GM10847 (cell line): Measurements from ENCODE around the gene KLK3.

ENCODE experiments used
- POLR2A ChIP-seq: IDR thresholded peaks from 2 replicates; pipeline ENCODE4 v1.6.1; 2011; ENCODE audit not compliant: insufficient read length; ENCODE audit errors: extremely low read depth

Gene KLK3

DNA sequence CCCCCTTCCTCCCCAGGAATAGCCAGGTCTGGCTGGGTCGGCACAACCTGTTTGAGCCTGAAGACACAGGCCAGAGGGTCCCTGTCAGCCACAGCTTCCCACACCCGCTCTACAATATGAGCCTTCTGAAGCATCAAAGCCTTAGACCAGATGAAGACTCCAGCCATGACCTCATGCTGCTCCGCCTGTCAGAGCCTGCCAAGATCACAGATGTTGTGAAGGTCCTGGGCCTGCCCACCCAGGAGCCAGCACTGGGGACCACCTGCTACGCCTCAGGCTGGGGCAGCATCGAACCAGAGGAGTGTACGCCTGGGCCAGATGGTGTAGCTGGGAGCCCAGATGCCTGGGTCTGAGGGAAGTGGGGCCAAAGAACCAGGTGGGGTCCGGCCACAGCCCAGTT lies 21.7 kb downstream of the KLK3 start:
- TF ChIP-seq POLR2A: no peak

DNA sequence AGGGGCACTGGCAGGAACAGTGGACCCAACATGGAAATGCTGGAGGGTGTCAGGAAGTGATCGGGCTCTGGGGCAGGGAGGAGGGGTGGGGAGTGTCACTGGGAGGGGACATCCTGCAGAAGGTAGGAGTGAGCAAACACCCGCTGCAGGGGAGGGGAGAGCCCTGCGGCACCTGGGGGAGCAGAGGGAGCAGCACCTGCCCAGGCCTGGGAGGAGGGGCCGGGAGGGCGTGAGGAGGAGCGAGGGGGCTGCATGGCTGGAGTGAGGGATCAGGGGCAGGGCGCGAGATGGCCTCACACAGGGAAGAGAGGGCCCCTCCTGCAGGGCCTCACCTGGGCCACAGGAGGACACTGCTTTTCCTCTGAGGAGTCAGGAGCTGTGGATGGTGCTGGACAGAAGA lies 22.6 kb downstream of the KLK3 start:
- no peak for TF ChIP-seq POLR2A

DNA sequence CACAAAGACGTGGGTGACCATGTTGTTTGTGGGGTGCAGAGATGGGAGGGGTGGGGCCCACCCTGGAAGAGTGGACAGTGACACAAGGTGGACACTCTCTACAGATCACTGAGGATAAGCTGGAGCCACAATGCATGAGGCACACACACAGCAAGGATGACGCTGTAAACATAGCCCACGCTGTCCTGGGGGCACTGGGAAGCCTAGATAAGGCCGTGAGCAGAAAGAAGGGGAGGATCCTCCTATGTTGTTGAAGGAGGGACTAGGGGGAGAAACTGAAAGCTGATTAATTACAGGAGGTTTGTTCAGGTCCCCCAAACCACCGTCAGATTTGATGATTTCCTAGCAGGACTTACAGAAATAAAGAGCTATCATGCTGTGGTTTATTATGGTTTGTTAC lies 24.1 kb downstream of the KLK3 start:
- TF ChIP-seq POLR2A: no peak

DNA sequence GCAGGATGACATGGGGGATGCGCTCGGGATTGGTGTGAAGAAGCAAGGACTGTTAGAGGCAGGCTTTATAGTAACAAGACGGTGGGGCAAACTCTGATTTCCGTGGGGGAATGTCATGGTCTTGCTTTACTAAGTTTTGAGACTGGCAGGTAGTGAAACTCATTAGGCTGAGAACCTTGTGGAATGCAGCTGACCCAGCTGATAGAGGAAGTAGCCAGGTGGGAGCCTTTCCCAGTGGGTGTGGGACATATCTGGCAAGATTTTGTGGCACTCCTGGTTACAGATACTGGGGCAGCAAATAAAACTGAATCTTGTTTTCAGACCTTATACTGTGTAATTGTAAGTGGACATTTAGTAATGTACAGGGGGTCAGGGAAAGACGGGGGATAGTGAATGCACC lies 25.5 kb downstream of the KLK3 start:
- no peak for TF ChIP-seq POLR2A

DNA sequence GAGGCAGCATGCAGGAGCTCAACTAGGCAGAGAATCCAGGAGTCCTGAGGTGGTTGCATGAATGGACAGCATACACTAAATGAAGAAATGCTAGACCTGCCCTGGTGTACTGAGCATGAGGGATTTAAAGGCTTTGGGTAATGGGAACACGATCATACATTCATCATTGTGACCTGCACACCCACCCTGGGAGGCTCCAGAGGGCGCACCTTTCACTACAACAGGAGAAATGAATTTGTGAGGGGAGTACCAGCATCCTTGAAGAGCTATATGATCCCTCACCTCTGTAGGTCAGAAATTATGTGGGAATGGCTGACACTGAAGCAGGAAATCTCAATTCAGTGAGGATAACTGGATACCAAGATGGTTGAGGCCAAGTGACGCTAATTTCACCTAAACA lies 27.5 kb downstream of the KLK3 start:
- TF ChIP-seq POLR2A: no peak

DNA sequence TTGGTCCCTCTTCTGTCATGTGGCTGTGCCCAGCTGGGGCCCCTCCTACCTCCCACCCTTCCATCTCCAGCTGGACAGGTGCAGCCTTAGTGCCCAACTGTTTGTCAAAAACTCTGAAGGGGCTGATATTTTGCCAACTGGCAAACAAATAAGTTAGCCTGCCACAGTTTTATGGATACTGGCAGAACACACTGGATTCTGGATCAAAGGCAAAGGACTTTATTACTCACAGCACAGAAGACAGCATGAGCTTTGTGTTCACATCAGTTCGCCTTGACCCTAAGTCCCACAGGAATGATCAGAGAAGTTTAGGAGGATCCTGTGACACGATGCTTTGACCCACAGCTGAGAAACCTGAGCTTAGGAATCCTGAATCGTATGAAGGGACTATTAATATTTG lies 34.9 kb downstream of the KLK3 start:
- no peak for TF ChIP-seq POLR2A

DNA sequence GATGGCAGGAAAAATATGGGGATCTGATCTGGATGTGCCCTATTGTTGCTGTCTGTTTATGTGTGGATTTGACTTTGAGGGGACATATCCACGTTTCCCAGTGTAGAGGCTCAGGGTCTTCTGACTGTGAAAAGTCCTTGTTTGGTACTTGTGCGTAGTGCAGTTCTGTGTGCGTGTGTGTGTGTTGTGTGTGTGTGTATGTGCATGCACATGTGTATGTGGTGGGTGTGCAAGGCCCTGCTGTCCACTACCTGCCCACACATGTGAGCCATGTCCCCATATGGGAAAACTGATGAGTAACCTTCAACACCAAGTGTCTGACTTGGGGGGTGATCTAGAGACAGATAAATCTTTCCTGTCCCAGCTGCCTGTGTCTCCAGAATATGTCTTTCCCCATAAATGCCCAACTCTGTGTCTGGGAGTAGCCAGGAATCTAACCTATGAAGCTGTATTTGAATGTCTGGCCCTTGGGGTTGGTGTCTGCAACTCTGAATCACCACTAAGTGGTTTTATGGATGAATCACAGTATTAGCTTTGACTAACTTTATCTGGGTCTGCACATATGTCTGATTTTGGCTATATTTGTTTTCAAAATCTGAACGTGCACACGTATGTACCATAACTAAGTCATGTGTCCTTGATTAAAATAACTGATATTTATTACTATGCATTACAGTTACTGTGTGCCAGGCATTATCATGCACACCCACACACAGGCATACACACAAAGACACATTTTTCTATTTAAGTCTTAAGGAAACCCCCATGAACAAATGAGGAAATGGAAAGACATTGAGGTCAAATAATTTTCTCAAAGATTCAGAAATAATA lies 35.9 kb downstream of the KLK3 start:
- TF ChIP-seq POLR2A: no peak

DNA sequence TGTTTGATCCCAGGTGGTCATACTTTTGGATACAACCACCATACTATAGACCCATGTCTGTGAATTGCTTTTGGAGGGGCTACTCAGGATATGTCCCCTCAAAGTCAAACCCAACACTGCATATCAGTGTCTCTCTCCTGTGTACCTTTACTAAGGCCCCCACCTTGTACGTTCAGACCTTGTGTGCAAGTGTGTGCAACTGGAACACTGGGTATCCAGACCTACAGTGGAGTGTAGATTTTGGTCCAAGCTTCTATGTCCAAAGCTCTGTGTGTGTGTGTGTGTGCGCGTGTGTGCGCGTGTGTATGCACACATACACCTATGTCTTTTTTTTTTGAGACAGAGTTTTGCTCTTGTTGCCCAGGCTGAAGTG lies 36.5 kb downstream of the KLK3 start:
- no peak for TF ChIP-seq POLR2A

DNA sequence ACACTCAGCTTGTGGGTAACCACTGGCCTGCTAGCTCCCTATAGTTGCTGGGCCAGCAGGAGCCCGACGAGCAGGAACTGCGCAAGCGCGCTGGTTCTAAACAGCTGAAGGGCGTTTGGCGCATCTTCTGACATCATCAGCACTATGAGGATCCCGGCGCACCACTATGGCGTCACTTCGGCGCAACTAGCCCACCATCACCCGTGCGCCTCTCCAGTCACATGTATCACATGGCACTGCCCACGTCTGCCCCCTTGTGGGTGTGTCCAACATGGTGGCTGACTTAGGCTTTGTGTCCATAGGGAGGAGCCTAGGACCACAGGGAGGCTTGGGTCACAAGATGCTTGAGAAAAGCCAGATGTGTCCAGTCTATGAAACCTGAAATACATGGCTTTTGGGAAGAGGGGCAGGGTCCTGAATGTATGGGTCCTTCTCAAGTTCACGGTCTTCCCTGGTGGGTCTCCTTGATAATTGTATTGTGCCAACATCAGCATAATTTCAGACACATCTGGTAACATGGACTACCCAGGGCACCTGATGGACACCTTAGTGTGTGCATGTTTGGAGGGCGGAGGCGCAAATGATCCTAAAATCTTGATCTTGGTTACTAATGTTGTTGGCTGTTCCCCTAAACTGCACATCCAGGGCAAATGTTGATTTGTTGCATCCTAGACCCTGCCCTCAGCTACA lies 38.5 kb downstream of the KLK3 start:
- no peak for TF ChIP-seq POLR2A

DNA sequence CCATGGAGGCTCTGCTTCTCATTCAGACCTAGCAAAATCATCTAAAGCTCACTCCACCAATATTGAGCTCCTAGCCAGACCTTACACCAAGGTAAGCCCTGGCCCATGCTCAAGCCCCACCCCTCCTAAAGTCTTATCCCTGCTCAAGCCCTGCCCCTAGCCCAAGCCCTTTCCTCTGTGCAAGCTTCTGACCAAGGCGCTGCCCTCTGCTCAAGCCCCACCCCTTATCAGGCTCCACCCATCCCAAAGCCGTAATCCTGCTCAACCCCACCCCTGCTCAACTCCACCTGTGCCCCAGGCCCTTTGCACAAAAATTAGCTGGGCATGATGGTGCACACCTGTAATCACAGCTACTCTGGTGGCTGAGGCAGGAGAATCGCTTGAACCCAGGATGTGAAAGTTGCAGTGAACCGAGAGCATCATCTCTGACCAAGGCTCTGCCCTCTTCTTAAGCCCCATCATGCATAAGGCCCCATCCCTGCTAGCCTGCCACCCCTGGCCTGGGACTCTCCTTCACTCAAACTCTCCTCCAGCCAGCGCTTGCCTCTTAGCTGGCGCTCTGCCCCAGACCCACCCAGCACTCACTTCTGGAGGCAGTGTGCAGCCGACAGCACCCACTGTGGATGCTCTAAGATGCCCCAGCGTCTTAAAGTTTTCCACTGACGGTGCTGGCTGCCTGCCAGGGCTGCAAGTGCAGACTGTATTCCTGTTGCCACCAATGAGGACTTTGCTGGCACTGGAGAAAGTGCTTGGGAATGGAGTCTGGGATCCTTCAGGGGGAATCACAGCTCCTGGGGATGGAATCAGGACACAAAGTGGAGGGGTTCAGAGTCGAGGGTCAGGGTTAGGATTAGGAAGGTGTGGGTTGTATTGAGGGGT lies 40.0 kb downstream of the KLK3 start:
- TF ChIP-seq POLR2A: no peak

DNA sequence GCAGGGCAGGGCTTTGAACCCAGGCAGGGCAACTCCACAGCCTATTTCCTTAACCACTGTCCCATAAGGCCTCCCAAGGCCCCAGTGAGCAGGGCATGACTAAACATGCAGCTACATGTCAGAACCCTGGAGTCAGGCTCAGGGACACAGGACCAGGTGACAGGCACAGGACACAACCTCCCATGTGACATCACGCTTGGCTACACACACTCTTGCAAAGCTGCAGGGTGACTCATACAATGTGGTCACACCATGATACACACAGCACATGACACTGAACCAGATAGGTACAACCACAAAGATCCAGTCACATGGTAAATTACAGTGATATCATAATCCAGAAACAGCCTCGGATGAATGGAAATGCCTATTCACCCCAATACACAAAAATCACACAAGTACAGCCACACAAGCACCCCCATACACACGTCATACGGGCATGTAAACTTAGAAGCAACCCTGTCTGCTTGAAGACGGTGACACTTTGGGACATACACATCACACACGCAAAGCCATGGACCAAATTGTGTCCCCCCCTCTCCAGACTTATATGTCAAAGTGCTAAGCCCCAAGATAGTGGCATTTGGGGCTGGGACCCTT lies 42.0 kb downstream of the KLK3 start:
- no peak for TF ChIP-seq POLR2A

DNA sequence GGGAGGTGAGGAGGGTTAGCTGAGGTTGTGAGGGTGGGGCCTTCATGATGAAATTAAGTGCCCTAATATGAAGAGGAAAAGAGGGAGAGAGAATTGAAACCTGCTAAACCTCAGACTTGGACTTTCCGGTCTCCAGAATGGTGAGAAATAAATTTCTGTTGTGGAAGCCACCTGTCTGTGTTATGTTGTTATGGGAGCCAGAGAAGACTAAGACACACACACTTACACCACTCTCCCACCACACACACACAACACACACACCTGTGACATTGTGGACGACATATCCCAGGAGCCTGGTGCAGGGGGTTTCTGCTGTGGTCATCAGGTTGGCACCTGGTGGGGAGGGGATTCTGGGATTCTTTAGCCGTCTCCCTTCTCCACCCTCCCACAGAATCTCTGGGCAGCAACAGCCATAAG lies 42.5 kb downstream of the KLK3 start:
- no peak for TF ChIP-seq POLR2A

DNA sequence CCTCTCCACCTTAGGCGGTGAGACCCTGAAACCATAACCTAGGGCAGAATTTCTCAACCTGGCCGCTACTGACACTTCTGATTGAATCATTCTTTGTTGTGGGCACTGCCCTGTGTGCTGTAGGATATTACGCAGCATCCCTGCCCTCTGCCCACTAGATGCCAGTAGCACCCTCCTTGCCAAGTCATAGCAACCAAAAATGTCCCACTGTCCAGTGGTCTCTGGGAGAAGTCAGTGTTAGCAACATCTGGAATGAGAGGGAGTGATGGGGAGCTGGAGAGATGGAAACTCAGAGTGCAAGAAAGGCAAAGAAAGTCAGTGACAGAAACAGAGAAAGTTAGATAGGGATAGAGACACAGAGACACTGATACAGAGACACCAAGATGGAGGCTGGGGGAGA lies 42.9 kb downstream of the KLK3 start:
- TF ChIP-seq POLR2A: no peak

DNA sequence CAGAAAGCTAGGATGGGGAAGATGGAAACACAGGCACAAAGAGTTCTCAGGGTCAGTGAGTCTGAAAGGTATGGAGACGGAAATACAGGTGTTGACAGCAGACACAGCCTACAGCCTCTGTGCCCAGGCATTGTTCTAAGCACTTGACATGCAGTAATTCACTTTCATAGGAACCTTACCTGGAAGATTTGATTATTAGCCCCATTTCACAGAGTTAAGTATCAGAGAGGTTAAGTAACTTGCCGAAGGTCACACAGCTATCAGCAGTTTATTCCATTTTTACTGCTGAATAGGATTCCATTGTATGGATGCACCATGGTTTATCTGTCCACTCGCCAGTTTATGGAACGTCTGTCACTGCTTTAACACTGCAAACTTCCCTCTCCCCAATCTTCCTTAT lies 43.3 kb downstream of the KLK3 start:
- TF ChIP-seq POLR2A: no peak

DNA sequence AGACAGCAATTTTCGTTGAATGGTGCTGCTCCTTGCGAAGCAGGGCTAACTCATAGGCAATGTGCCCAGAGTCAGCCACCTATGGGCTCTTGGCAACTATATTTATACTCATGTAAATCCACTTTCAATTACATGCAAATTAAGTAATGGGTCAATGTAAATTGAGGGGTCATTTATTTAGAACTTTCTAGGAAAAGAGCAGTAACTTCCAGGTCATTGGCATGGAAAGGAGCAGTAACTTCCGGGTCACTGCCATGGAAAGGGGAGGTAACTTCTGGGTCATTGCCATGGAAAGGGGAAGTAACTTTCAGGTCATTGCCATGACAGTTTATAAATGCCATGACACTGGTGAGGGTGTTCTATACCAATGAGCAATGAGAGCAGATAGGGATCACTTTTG lies 44.9 kb downstream of the KLK3 start:
- TF ChIP-seq POLR2A: no peak

DNA sequence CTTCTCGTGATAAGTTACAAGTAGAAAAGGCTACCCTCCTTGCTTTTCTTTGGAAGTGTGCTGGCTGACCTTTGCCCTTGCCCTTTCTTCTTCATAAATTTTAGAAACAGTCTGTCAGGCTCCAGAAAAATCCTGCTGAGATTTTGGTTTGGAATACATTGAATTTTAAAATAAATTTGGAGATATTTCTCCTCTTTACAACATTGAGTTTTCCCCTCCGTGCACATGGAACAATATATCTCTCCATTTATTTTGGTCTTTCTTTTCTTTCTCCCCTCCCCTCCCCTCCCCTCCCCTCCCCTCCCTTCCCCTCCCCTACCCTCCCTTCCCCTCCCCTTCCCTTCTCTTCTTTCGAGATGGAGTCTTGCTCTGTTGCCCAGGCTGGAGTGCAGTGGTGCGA lies 47.9 kb downstream of the KLK3 start:
- TF ChIP-seq POLR2A: no peak

DNA sequence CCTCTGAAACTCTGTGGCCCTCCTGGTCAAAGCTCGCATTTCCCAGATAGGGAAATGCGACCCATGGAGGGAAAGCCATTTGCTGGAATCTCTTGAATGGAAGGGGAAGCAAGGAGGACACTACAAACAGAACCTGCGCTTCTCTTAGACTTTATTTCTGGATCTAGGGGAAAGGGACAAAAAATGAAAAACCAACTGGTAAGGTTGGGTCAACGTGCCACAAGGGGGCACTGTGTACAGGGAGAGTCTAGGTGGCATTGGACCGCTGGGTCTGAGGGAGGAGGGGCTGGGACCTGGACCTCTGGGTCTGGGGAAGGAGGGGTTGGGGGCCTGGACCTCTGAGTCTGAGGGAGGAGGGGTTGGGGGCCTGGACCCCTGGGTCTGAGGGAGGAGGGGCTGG lies 51.5 kb downstream of the KLK3 start:
- no peak for TF ChIP-seq POLR2A
